Spleen (tissue), 11 donors: ENCODE measurements around the gene HS3ST3B1. TPM values are rescaled to one million over a fixed set of nuclear protein-coding genes. Genes with fewer than 3 reads are reported as not detected.

Experiments
- DNase-seq: peaks from one replicate; pipeline ENCODE4 v3.0.0-alpha.2; 2020
- H3K27ac ChIP-seq, 8 donors: fragments of 200-600 bp; sonication (generic) in 7 of 8; 1 replicate in 4 of 8; 2 replicates in 4 of 8; pipeline versions ENCODE4 v1.5.0 to v1.8.0; 2016 to 2021; ENCODE audit warnings: inconsistent platforms in 4 of 8, mild to moderate bottlenecking in 4 of 8, moderate library complexity in 1 of 8
- H3K27me3 ChIP-seq, 7 donors: fragments of 200-600 bp; sonication (generic) in 6 of 7; replicated peaks in 1 of 7; 1 replicate in 4 of 7; 2 replicates in 3 of 7; pipeline versions ENCODE4 v1.5.0 to v1.8.0; 2016 to 2021; ENCODE audit warnings: inconsistent platforms in 3 of 7, mild to moderate bottlenecking in 1 of 7
- H3K36me3 ChIP-seq, 6 donors: fragments of 200-600 bp; sonication (generic) in 5 of 6; 1 replicate in 4 of 6; 2 replicates in 2 of 6; pipeline versions ENCODE4 v1.5.0 to v1.8.0; 2016 to 2021; ENCODE audit warnings: inconsistent platforms in 2 of 6
- H3K4me1 ChIP-seq, 6 donors: fragments of 200-600 bp; sonication (generic) in 5 of 6; 1 replicate in 3 of 6; 2 replicates in 3 of 6; pipeline versions ENCODE4 v1.5.0 to v1.8.0; 2016 to 2021; ENCODE audit warnings: inconsistent platforms in 3 of 6
- H3K4me3 ChIP-seq, 8 donors: fragments of 200-600 bp; sonication (generic) in 7 of 8; 1 replicate in 4 of 8; 2 replicates in 4 of 8; pipeline versions ENCODE4 v1.5.0 to v1.8.0; 2016 to 2021; ENCODE audit warnings: inconsistent platforms in 4 of 8, mild to moderate bottlenecking in 4 of 8, moderate library complexity in 2 of 8
- H3K9me3 ChIP-seq, 8 donors: fragments of 200-600 bp; sonication (generic) in 7 of 8; 1 replicate in 4 of 8; 2 replicates in 4 of 8; pipeline versions ENCODE4 v1.5.0 to v1.8.0; 2016 to 2021; ENCODE audit warnings: inconsistent platforms in 4 of 8
- CTCF ChIP-seq, 11 experiments: fragments of 200-600 bp in 7 of 11; fragments of 450-650 bp in 4 of 11; sonication (generic) in 4 of 11; IDR thresholded peaks in 8 of 11; conservative IDR thresholded peaks in 3 of 11; 1 replicate in 7 of 11; 2 replicates in 4 of 11; pipeline versions ENCODE4 v1.4.0 to v1.8.0; 2016 to 2021; ENCODE audit warnings: antibody characterized with exemption in 11 of 11, inconsistent platforms in 4 of 11, mild to moderate bottlenecking in 1 of 11
- POLR2A ChIP-seq, 3 donors: fragments of 450-650 bp; IDR thresholded peaks; one replicate each; pipeline ENCODE4 v1.5.1; 2017; ENCODE audit warnings: antibody characterized with exemption in 3 of 3, mild to moderate bottlenecking in 1 of 3
- POLR2AphosphoS5 ChIP-seq, 3 donors: sonication (generic); formaldehyde crosslinking; IDR thresholded peaks; one replicate each; pipeline ENCODE4 v1.5.1; 2017; ENCODE audit warnings: antibody characterized with exemption in 3 of 3
- WGBS, 5 donors: extraction: QIAGEN DNeasy Blood & Tissue Kit in 3 of 5; methylation state at CpG; one replicate each; pipeline versions ENCODE4 v1.1.5 to v1.1.7; 2013 to 2018; 5-methylcytosine and 5-hydroxymethylcytosine counted together
- intact Hi-C: fragments of 100-400 bp; cut with DNase I; formaldehyde crosslinking; loops from one replicate; pipeline ENCODE4 v1.15.0; 2023; ENCODE audit warnings: low total_unique reads
- polyA plus RNA-seq, 3 donors: library from polyadenylated mRNA; stranded (reverse); fragments of 200-250 nt; gene quantifications; one replicate each; pipeline ENCODE4 v1.2.1, GENCODE V29; 2013
- total RNA-seq, 7 donors: library from RNA; depleted of rRNA in 3 of 7; stranded (reverse); fragments of >200 nt in 3 of 7; fragmentation: NEBNext Ultra II Directional in 4 of 7; extraction: Animal tissue kit (Norgen Biotek cat#: 25700) in 4 of 7; gene quantifications; one replicate each; pipeline versions ENCODE4 v1.1.0 to v1.2.1, GENCODE V29; 2016 to 2021
- donor health status: healthy with polysubstance abuse.
- donor health status: DM: no; HTN: no; CAD: no; lungs with moderate emphysema.
- donor health status: DM: no; HTN: no; CAD: no.
- donor health status: Bipolar disorder and iron deficiency.
- donor health status: healthy.
- donor health status: DM: no; HTN: no; CAD: no.
- donor health status: DM: yes; HTN: yes; CAD: no.

The HS3ST3B1 gene
- total and polyA plus RNA-seq, 10 donors: 1.3 to 17.9 (median 11.4) TPM

- Histone ChIP-seq H3K27ac (peak overlapping the region; percentile 77 to 97 (median 91)), H3K36me3 (no peaks in the 10 kb centered on the region), H3K9me3 (peaks cover 0 to 4% (median 0%) of the 10 kb centered on the region in 8 donors), H3K4me3 (peak overlapping the region; percentile 71 to 95 (median 78)), H3K27me3 (peaks cover 3 to 65% (median 48%) of the 10 kb centered on the region in 7 donors), H3K4me1 (peaks cover 18 to 99% (median 73%) of the 10 kb centered on the region in 6 donors)
- DNase-seq: peak; percentile 98
- no peak for TF ChIP-seq POLR2A (IDR thresholded peaks at IDR 0.05)
- TF ChIP-seq POLR2AphosphoS5 (IDR thresholded peaks at IDR 0.05): peak; percentile 39 to 76 (median 72)
- peak; percentile 63 to 97 (median 93) for TF ChIP-seq CTCF (IDR thresholded peaks at IDR 0.05 in 8 of 11, conservative IDR thresholded peaks at IDR 0.05 in 3 of 11)
- WGBS, 5 donors: 0 to 2% (median 1%) methylated on average over 28 to 64 of the region's 64 CpGs
- intact Hi-C loops: loop anchor here (5.0 kb wide), 2 partner anchors 705 to 965 kb away; no protein-coding TSS in a partner anchor
These were observed 1.7 kb downstream of the HS3ST3B1 start for GRCh38 chr17:14302431-14303099.

- peak overlapping the region; percentile 71 to 95 (median 78) for H3K4me3 ChIP-seq
- TF ChIP-seq CTCF (IDR thresholded peaks at IDR 0.05 in 8 of 11, conservative IDR thresholded peaks at IDR 0.05 in 3 of 11): no peak
- no peaks in the 10 kb centered on the region for H3K36me3 ChIP-seq
- H3K27me3 ChIP-seq: peaks cover 3 to 57% (median 38%) of the 10 kb centered on the region in 7 donors
- no peaks in the 10 kb centered on the region for H3K9me3 ChIP-seq
- DNase-seq: peak; percentile 81
- peak overlapping the region in 7 of 8 donors; percentile 18 to 97 (median 91) for H3K27ac ChIP-seq
- H3K4me1 ChIP-seq: peaks cover 18 to 97% (median 65%) of the 10 kb centered on the region in 6 donors
- WGBS, 5 donors: 21 to 42% (median 31%) methylated on average over 55 to 56 of the region's 56 CpGs
- intact Hi-C loops: loop anchor here (5.0 kb wide), 2 partner anchors 706 to 966 kb away; no protein-coding TSS in a partner anchor
These were observed 2.7 kb downstream of the HS3ST3B1 start for GRCh38 chr17:14303343-14304221.

- WGBS, 5 donors: 58 to 78% (median 75%) methylated on average over 17 to 21 of the region's 21 CpGs
- Histone ChIP-seq H3K4me3 (peak overlapping the region in 7 of 8 donors; percentile 71 to 95 (median 79)), H3K9me3 (no peaks in the 10 kb centered on the region), H3K27me3 (peaks cover 1 to 57% (median 38%) of the 10 kb centered on the region in 7 donors), H3K36me3 (no peaks in the 10 kb centered on the region), H3K4me1 (peaks cover 21 to 97% (median 65%) of the 10 kb centered on the region in 6 donors), H3K27ac (peak overlapping the region in 4 of 8 donors; percentile 18 to 94 (median 91))
- TF ChIP-seq CTCF (IDR thresholded peaks at IDR 0.05 in 8 of 11, conservative IDR thresholded peaks at IDR 0.05 in 3 of 11) (no peak), POLR2A (IDR thresholded peaks at IDR 0.05) (no peak), POLR2AphosphoS5 (IDR thresholded peaks at IDR 0.05) (no peak)
- intact Hi-C loops: loop anchor here (5.0 kb wide), 2 partner anchors 707 to 967 kb away; no protein-coding TSS in a partner anchor
- DNase-seq: no peak
These were observed 3.4 kb downstream of the HS3ST3B1 start for GRCh38 chr17:14304222-14304772.
